Measurements from ENCODE around the gene KNSTRN. TPM values are rescaled to one million over a fixed set of nuclear protein-coding genes. Genes with fewer than 3 reads are reported as not detected.

The KNSTRN gene
- total RNA-seq, 1 donor from 2014 or later = 28.4 TPM

- H3K4me3 Mint-ChIP-seq (ENCODE audit: unreplicated experiment) = peak overlapping the region; percentile 19
- peaks cover 3% of the 10 kb centered on the region for H3K36me3 Mint-ChIP-seq (ENCODE audit: low read depth)
- H3K4me1 Mint-ChIP-seq (ENCODE audit: low read depth) = peaks cover 95% of the 10 kb centered on the region
- no peak for DNase-seq (ENCODE audit: low spot score)
- H3K27me3 Mint-ChIP-seq (ENCODE audit: low read depth) = no peaks in the 10 kb centered on the region
- TF ChIP-seq CTCF (IDR thresholded peaks at IDR 0.05) = no peak
- peak overlapping the region; percentile 95 for H3K27ac Mint-ChIP-seq (ENCODE audit: unreplicated experiment)
- no peaks in the 10 kb centered on the region for H3K9me3 Mint-ChIP-seq (ENCODE audit: low read depth)
These were observed 46.4 kb upstream of the KNSTRN start for GRCh38 chr15:40335938-40336743.

GRCh38 chr15:40336744-40337122, 45.8 kb upstream of the KNSTRN start:
- peak overlapping the region; percentile 100 for H3K27ac Mint-ChIP-seq (ENCODE audit: unreplicated experiment)

GRCh38 chr15:40337597-40337996, 44.9 kb upstream of the KNSTRN start:
- H3K9me3 Mint-ChIP-seq (ENCODE audit: low read depth) = no peaks in the 10 kb centered on the region
- H3K27ac Mint-ChIP-seq (ENCODE audit: unreplicated experiment) = peak overlapping the region; percentile 100
- H3K4me1 Mint-ChIP-seq (ENCODE audit: low read depth) = peaks cover 97% of the 10 kb centered on the region
- H3K36me3 Mint-ChIP-seq (ENCODE audit: low read depth) = peaks cover 3% of the 10 kb centered on the region
- H3K27me3 Mint-ChIP-seq (ENCODE audit: low read depth) = no peaks in the 10 kb centered on the region
- no peak for TF ChIP-seq CTCF (IDR thresholded peaks at IDR 0.05)
- peak overlapping the region; percentile 73 for H3K4me3 Mint-ChIP-seq (ENCODE audit: unreplicated experiment)
- peak; percentile 95 for DNase-seq (ENCODE audit: low spot score)

More at GRCh38 chr15:40336744-40337122, 45.8 kb upstream of the KNSTRN start:
- no peak for DNase-seq (ENCODE audit: low spot score)
- H3K4me3 Mint-ChIP-seq (ENCODE audit: unreplicated experiment) = no peak overlapping the region
- H3K27me3 Mint-ChIP-seq (ENCODE audit: low read depth) = no peaks in the 10 kb centered on the region
- H3K9me3 Mint-ChIP-seq (ENCODE audit: low read depth) = no peaks in the 10 kb centered on the region
- peaks cover 3% of the 10 kb centered on the region for H3K36me3 Mint-ChIP-seq (ENCODE audit: low read depth)
- TF ChIP-seq CTCF (IDR thresholded peaks at IDR 0.05) = peak; percentile 35
- H3K4me1 Mint-ChIP-seq (ENCODE audit: low read depth) = peaks cover 99% of the 10 kb centered on the region

GRCh38 chr15:40338041-40338657, 44.4 kb upstream of the KNSTRN start:
- DNase-seq (ENCODE audit: low spot score) = no peak
- Mint-ChIP-seq H3K27me3 (ENCODE audit: low read depth) (no peaks in the 10 kb centered on the region), H3K9me3 (ENCODE audit: low read depth) (no peaks in the 10 kb centered on the region), H3K4me3 (ENCODE audit: unreplicated experiment) (peak overlapping the region; percentile 73), H3K27ac (ENCODE audit: unreplicated experiment) (peak overlapping the region; percentile 100), H3K36me3 (ENCODE audit: low read depth) (peaks cover 3% of the 10 kb centered on the region), H3K4me1 (ENCODE audit: low read depth) (peaks cover 96% of the 10 kb centered on the region)
- TF ChIP-seq CTCF (IDR thresholded peaks at IDR 0.05) = peak; percentile 97

GRCh38 chr15:40338921-40339620, 43.5 kb upstream of the KNSTRN start:
- peaks cover 96% of the 10 kb centered on the region for H3K4me1 Mint-ChIP-seq (ENCODE audit: low read depth)
- H3K36me3 Mint-ChIP-seq (ENCODE audit: low read depth) = peaks cover 3% of the 10 kb centered on the region
- no peak for TF ChIP-seq CTCF (IDR thresholded peaks at IDR 0.05)
- no peak for DNase-seq (ENCODE audit: low spot score)
- H3K27me3 Mint-ChIP-seq (ENCODE audit: low read depth) = no peaks in the 10 kb centered on the region
- peak overlapping the region; percentile 73 for H3K4me3 Mint-ChIP-seq (ENCODE audit: unreplicated experiment)
- H3K9me3 Mint-ChIP-seq (ENCODE audit: low read depth) = no peaks in the 10 kb centered on the region
- H3K27ac Mint-ChIP-seq (ENCODE audit: unreplicated experiment) = peak overlapping the region; percentile 100

All from chondrocyte (in vitro differentiated cells).